22Rv1 (cell line): ENCODE results near the gene CDKN2A.

Experiments
- H3K27ac ChIP-seq: fragments of 450-650 bp; 2 replicates; pipeline ENCODE4 v1.5.1; 2017
- ZFX ChIP-seq: fragments of 450-650 bp; IDR thresholded peaks from 2 replicates; pipeline ENCODE4 v1.6.1; 2017; ENCODE audit warnings: antibody characterized with exemption, borderline replicate concordance
- TF ChIP-seq, protein P1 (sequence below): fragments of 450-650 bp; IDR thresholded peaks from 2 replicates; pipeline ENCODE4 v1.5.1; 2017; ENCODE audit warnings: mild to moderate bottlenecking

Gene CDKN2A

DNA sequence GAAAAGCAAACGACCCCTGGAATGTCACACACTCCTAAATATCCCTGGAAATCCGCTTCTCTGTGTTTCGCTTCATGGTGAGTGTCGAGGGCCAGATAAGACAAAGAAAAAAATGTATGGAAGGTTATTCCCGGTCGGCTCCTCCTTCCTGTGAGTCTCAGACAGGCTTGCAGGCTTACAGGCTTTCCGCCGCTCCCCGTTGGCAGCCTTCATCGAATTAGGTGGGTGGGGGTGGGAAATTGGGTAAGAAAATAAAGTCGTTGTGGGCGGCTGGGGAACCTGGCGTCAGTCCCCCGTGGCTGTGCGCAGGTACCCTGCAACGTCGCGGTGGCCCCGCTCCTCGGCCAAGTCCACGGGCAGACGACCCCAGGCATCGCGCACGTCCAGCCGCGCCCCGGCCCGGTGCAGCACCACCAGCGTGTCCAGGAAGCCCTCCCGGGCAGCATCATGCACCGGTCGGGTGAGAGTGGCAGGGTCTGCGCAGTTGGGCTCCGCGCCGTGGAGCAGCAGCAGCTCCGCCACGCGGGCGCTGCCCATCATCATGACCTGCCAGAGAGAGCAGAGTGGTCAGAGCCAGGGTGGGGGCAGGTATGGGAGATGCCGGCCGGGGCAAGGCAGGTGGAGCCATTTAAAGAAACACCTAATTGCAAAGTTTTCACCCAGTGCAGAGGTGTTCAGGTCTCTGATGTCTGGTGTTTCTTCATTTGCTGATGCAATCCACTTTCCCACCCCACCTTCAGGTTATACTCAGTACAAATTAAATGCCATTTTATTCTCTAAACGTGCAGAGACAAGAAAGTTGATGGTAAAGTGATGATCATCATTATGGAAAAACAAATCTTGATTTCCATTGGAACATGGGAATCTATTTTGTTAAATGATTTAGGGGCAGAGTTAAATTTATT is 11.8 kb upstream of the CDKN2A start:
- no peak overlapping the region for H3K27ac ChIP-seq
- TF ChIP-seq, protein P1, sequence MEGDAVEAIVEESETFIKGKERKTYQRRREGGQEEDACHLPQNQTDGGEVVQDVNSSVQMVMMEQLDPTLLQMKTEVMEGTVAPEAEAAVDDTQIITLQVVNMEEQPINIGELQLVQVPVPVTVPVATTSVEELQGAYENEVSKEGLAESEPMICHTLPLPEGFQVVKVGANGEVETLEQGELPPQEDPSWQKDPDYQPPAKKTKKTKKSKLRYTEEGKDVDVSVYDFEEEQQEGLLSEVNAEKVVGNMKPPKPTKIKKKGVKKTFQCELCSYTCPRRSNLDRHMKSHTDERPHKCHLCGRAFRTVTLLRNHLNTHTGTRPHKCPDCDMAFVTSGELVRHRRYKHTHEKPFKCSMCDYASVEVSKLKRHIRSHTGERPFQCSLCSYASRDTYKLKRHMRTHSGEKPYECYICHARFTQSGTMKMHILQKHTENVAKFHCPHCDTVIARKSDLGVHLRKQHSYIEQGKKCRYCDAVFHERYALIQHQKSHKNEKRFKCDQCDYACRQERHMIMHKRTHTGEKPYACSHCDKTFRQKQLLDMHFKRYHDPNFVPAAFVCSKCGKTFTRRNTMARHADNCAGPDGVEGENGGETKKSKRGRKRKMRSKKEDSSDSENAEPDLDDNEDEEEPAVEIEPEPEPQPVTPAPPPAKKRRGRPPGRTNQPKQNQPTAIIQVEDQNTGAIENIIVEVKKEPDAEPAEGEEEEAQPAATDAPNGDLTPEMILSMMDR, result no peak
- no peak for TF ChIP-seq ZFX

DNA sequence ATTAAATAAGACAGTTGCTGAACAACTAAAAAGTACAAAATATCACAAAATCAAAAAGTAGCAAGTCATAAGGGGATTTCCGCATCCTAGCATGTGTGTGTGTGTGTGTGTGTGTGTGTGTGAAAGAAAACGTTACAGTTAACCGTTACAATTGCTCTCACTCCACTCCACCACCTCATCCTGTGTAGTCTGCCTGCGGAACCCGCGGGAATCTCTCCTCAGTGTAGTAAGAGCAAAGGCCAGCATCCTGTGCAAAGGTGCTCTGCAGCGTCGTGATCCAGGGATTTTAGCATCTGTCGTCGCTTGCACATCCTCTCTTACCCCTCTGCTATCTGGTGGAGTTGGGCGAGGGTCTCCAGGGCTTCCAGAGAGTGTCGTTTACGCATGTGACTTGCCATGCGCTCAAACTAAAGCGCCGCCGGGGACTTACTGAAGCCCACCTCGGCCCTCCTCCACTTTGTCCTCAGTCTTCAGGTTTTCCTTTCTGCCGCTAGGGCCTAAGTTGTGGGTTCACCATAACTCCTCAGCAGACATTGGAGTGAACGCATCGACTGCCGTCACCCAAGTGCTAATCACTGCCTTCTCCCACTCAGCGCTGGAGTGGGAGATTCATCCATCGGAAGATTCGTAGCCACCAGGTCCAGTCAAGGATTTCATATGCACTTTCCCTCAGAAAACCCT is 11.0 kb upstream of the CDKN2A start:
- no peak for TF ChIP-seq ZFX
- TF ChIP-seq, protein P1, result no peak
- H3K27ac ChIP-seq, result no peak overlapping the region

DNA sequence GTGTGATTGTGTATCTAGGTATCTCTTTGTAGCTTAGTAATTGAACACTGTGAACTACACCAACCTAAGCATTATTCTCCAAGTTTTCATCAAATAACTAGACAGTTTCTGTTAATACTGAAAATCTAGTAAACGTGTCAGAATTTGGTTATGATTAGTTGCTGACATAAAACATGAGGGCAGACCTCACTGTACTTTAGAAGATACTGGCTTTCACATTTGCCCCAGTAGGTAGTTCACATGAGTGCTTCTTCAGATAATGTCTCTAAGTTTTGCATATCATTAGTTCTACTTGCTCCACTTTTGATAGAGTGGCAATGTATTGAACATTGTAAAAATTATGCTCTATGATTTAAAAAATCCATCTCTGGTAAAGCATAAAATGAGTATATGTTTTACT is 7.8 kb upstream of the CDKN2A start:
- TF ChIP-seq ZFX, result no peak
- TF ChIP-seq, protein P1, result no peak
- no peak overlapping the region for H3K27ac ChIP-seq

DNA sequence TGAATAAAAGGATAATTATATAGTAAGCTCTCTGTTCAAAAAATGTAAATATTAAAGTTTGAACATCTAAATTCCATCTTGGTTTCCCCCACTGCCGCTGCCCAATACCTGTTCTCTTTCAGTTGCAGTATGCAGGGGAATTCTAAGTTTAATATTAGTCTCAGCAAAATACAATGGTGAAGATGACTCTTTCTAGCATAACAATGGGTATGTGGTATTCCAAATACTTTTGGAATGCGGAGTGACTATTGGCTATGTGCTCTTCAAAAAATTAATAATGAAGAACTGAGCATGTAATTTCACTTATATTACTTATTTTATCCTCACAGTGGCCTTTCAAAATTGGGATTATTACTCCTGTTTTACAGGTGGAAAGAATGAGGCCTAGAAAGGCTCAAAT is 3.8 kb upstream of the CDKN2A start:
- TF ChIP-seq ZFX, result no peak
- TF ChIP-seq, protein P1, result no peak
- H3K27ac ChIP-seq, result no peak overlapping the region

DNA sequence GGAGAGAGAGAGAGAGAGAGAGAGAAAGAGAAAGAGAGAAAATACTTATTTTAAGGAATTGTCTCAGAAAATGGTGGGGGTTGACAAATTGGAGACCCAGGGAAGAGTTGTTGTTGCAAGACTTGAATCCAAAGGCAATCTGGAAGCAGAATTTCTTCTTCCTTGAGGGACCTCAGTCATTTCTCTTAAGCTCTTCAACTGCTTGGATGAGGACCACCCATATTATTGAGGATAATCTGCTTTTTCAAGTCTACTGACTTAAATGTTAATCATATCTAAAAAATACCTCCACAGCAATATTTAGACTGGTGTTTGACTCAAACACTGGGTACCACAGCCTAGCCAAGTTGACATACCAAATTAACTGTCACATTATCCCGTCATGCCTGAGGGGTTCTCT is 3.3 kb upstream of the CDKN2A start:
- no peak for TF ChIP-seq ZFX
- TF ChIP-seq, protein P1, result no peak
- no peak overlapping the region for H3K27ac ChIP-seq

DNA sequence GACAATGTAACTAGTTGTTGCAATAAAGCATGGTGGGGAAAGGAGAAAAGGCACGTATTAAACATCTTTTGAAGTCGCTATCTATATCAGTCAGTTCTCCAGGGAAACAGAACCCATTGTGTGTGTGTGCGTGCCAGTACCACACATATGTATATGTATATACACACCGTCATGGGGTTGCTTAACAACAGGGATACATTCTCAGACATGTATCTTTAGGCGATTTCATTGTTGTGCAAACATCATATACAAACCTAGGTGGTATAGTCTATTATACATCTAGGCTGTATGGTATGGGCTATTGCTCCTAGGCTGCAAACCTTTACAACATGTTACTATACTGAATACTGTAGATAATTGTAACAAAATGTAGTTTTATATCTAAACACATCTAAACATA is 2.7 kb upstream of the CDKN2A start:
- no peak overlapping the region for H3K27ac ChIP-seq
- TF ChIP-seq ZFX, result no peak
- TF ChIP-seq, protein P1, result no peak

DNA sequence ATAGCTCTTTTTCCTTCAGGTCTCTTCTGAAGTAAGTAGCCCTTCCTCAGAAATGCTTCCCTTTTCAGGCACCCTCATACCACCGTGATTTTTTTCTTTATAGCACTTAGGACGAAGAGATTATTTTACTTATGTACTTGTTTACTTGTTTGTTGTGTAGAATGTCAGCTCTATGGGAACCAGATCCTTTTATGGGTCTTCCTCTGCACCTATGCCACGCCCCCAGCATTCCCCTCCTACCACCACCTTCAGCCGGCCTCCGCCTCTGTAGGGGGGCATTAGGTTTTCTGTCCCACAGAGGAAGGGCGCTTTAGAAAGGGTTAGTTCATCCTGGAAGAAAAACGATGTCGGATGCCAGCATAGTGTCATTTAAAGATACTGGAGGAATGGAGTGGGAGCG is 2.2 kb upstream of the CDKN2A start:
- no peak for TF ChIP-seq ZFX
- TF ChIP-seq, protein P1, result no peak
- H3K27ac ChIP-seq, result peak overlapping the region; percentile 92; the same call in 1 of the 2 replicates
